Keratinocyte (primary cell): Measurements from ENCODE around the gene RNF141. TPM values are rescaled to one million over a fixed set of nuclear protein-coding genes. Genes with fewer than 3 reads are reported as not detected.

ENCODE experiments used
- DNase-seq: peaks from one replicate; pipeline ENCODE4 v3.0.0-alpha.2; 2011; ENCODE audit warnings: low read depth, missing footprints, low spot score
- FAIRE-seq: peaks from 2 replicates; lab custom pipeline; 2011; peaks lifted over from hg19 to GRCh38; lab: Jason Lieb, UNC
- H2AFZ ChIP-seq: 2 replicates; pipeline ENCODE4 v1.6.0; 2012; ENCODE audit warnings: low read length, control low read depth, inconsistent platforms; ENCODE audit not compliant: control insufficient read depth
- H3K27ac ChIP-seq: 2 replicates; pipeline ENCODE4 v1.5.1; 2011; ENCODE audit warnings: low read length; ENCODE audit not compliant: control insufficient read depth, insufficient read depth
- H3K27me3 ChIP-seq: 3 replicates; pipeline ENCODE4 v1.6.0; 2011; ENCODE audit warnings: low read length; ENCODE audit not compliant: control insufficient read depth, insufficient read depth; ENCODE audit errors: extremely low read depth
- H3K36me3 ChIP-seq, 2 experiments: 2 replicates in 1 of 2; 3 replicates in 1 of 2; pipeline ENCODE4 v1.5.1; 2011; ENCODE audit warnings: low read length in 2 of 2, mild to moderate bottlenecking in 1 of 2; ENCODE audit not compliant: control insufficient read depth in 2 of 2, insufficient read depth in 2 of 2; ENCODE audit errors: extremely low read depth in 1 of 2
- H3K4me1 ChIP-seq: 3 replicates; pipeline ENCODE4 v1.5.1; 2011; ENCODE audit warnings: low read length; ENCODE audit not compliant: control insufficient read depth, insufficient read depth; ENCODE audit errors: extremely low read depth
- H3K4me2 ChIP-seq: 3 replicates; pipeline ENCODE4 v1.6.0; 2011; ENCODE audit warnings: low read depth, low read length; ENCODE audit not compliant: control insufficient read depth, insufficient read depth; ENCODE audit errors: extremely low read depth
- H3K4me3 ChIP-seq, 3 experiments: fragments of 200-600 bp in 1 of 3; sonication (generic) in 1 of 3; 2 replicates in 2 of 3; 3 replicates in 1 of 3; pipeline ENCODE4 v1.5.1; 2011 to 2016; ENCODE audit warnings: low read length in 3 of 3, mild to moderate bottlenecking in 3 of 3, control low read depth in 2 of 3, inconsistent platforms in 1 of 3, low read depth in 1 of 3, mixed read lengths in 1 of 3, mixed run types in 1 of 3, moderate library complexity in 1 of 3; ENCODE audit not compliant: control insufficient read depth in 2 of 3, insufficient read depth in 2 of 3; ENCODE audit errors: extremely low read depth in 1 of 3
- H3K79me2 ChIP-seq: 2 replicates; pipeline ENCODE4 v1.6.0; 2012; ENCODE audit warnings: low read length; ENCODE audit not compliant: control insufficient read depth, insufficient read depth
- H3K9ac ChIP-seq: 3 replicates; pipeline ENCODE4 v1.6.0; 2011; ENCODE audit warnings: low read length; ENCODE audit not compliant: control insufficient read depth, insufficient read depth; ENCODE audit errors: extremely low read depth
- H3K9me1 ChIP-seq: 3 replicates; pipeline ENCODE4 v1.6.0; 2011; ENCODE audit warnings: low read length; ENCODE audit not compliant: control insufficient read depth, insufficient read depth; ENCODE audit errors: extremely low read depth
- H3K9me3 ChIP-seq: 2 replicates; pipeline ENCODE4 v1.5.1; 2012; ENCODE audit warnings: low read depth, low read length; ENCODE audit not compliant: control insufficient read depth
- H4K20me1 ChIP-seq: 3 replicates; pipeline ENCODE4 v1.6.0; 2011; ENCODE audit warnings: low read length; ENCODE audit not compliant: control insufficient read depth, insufficient read depth; ENCODE audit errors: extremely low read depth
- EZH2 ChIP-seq: IDR thresholded peaks from one replicate; pipeline ENCODE4 v1.6.1; 2012; ENCODE audit warnings: inconsistent platforms, mild to moderate bottlenecking, low read length, moderate library complexity
- dilution Hi-C: fragments of 300-500 bp; cut with MboI; formaldehyde crosslinking; loops from one replicate; pipeline ENCODE4 v1.7.0; 2020; ENCODE audit warnings: low sequenced_read_pairs; ENCODE audit not compliant: extremely low pct_ligation_motif_present
- polyA plus RNA-seq, 5 experiments: library from polyadenylated mRNA; depleted of rRNA in 3 of 5; stranded (reverse) in 3 of 5; stranded (forward) in 1 of 5; unstranded in 1 of 5; fragments of >200 nt; gene quantifications; 1 replicate in 1 of 5; 2 replicates in 3 of 5; 3 replicates in 1 of 5; pipeline versions ENCODE4 v1.2.1 to v1.2.3, GENCODE V29; 2011 to 2012; ENCODE audit warnings: missing spikeins in 2 of 5, low read depth in 1 of 5, low replicate concordance in 1 of 5
- TF ChIP-seq, protein P1 (sequence below), 3 experiments: IDR thresholded peaks in 1 of 3; conservative IDR thresholded peaks in 1 of 3; optimal IDR thresholded peaks in 1 of 3; 2 replicates in 2 of 3; 3 replicates in 1 of 3; pipeline versions ENCODE3 to v1.5.1; 2011; ENCODE audit warnings: low read length in 3 of 3, mild to moderate bottlenecking in 3 of 3, moderate library complexity in 2 of 3, control low read depth in 1 of 3, inconsistent platforms in 1 of 3; ENCODE audit not compliant: insufficient read depth in 2 of 3; ENCODE audit errors: extremely low read depth in 1 of 3

Gene RNF141
- polyA plus RNA-seq, 1 donor (not counting 4 experiments of a cell fraction or from before 2014, with no cell fraction given): 59.1 TPM

- Histone ChIP-seq H3K27me3 (no peaks in the 10 kb centered on the region), H3K4me1 (no peaks in the 10 kb centered on the region), H4K20me1 (no peaks in the 10 kb centered on the region), H3K4me2 (no peak overlapping the region), H2AFZ (no peak overlapping the region), H3K79me2 (peaks cover 2% of the 10 kb centered on the region), H3K4me3 (no peak overlapping the region), H3K9ac (no peak overlapping the region), H3K9me1 (no peaks in the 10 kb centered on the region), H3K27ac (no peak overlapping the region), H3K9me3 (no peaks in the 10 kb centered on the region), H3K36me3 (peaks cover 0 to 10% of the 10 kb centered on the region in 2 experiments)
- dilution Hi-C loops: no loop called here
- TF ChIP-seq, protein P1, sequence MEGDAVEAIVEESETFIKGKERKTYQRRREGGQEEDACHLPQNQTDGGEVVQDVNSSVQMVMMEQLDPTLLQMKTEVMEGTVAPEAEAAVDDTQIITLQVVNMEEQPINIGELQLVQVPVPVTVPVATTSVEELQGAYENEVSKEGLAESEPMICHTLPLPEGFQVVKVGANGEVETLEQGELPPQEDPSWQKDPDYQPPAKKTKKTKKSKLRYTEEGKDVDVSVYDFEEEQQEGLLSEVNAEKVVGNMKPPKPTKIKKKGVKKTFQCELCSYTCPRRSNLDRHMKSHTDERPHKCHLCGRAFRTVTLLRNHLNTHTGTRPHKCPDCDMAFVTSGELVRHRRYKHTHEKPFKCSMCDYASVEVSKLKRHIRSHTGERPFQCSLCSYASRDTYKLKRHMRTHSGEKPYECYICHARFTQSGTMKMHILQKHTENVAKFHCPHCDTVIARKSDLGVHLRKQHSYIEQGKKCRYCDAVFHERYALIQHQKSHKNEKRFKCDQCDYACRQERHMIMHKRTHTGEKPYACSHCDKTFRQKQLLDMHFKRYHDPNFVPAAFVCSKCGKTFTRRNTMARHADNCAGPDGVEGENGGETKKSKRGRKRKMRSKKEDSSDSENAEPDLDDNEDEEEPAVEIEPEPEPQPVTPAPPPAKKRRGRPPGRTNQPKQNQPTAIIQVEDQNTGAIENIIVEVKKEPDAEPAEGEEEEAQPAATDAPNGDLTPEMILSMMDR (optimal IDR thresholded peaks at IDR 0.05 in 1 of 3, IDR thresholded peaks at IDR 0.05 in 1 of 3, conservative IDR thresholded peaks at IDR 0.05 in 1 of 3; ENCODE audit: extremely low read depth in 1 of 3, insufficient read depth in 2 of 3, low read length in 3 of 3): no peak
- no peak for TF ChIP-seq EZH2
- FAIRE-seq: no peak
- DNase-seq: no peak
Measured at GRCh38 chr11:10474551-10474950, 66.4 kb downstream of the RNF141 start.

DNA sequence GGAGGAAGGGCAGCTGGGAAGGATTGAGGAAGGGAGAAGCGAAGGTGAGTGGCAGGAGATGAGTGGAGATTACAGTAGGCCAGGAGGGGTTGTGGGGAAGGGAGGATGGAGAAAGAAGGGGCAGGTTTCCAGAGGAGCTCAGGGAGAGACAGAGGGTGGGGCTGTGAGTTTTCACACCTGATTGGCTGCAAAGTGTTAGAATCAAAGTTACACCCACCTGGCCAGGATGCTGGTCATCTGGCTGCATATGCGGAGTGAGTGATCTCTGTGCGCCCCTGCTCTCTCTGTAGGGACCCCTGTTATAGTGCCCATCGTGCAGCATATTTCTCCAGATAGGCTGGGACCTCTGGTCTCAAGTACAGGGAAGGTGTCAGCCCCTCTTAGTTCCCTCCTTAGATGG is 67.6 kb downstream of the RNF141 start:
- Histone ChIP-seq H3K9me3 (no peaks in the 10 kb centered on the region), H3K9ac (no peak overlapping the region), H4K20me1 (no peaks in the 10 kb centered on the region), H3K79me2 (peaks cover 2% of the 10 kb centered on the region), H3K4me2 (no peak overlapping the region), H3K9me1 (no peaks in the 10 kb centered on the region), H3K27me3 (no peaks in the 10 kb centered on the region), H2AFZ (no peak overlapping the region), H3K36me3 (peaks cover 0 to 6% of the 10 kb centered on the region in 2 experiments), H3K4me3 (no peak overlapping the region), H3K4me1 (no peaks in the 10 kb centered on the region), H3K27ac (no peak overlapping the region)
- FAIRE-seq (no peak), DNase-seq (no peak)
- no peak for TF ChIP-seq EZH2
- TF ChIP-seq, protein P1 (optimal IDR thresholded peaks at IDR 0.05 in 1 of 3, IDR thresholded peaks at IDR 0.05 in 1 of 3, conservative IDR thresholded peaks at IDR 0.05 in 1 of 3; ENCODE audit: extremely low read depth in 1 of 3, insufficient read depth in 2 of 3, low read length in 3 of 3): no peak
- dilution Hi-C loops: no loop called here
